ENCODE results near the gene TNPO3.

GRCh38 chr7:128913870-128914565 is 140.9 kb downstream of the TNPO3 start:
- TF ChIP-seq CTCF (IDR thresholded peaks at IDR 0.05) (no peak), POLR2A (IDR thresholded peaks at IDR 0.05) (no peak)
